ENCODE measurements around the gene CERKL. TPM values are rescaled to one million over a fixed set of nuclear protein-coding genes. Genes with fewer than 3 reads are reported as not detected.

Gene CERKL
- total RNA-seq, 1 donor from 2014 or later: not detected

- Histone ChIP-seq H3K9me3 (no peaks in the 10 kb centered on the region), H3K4me3 (peak overlapping the region; percentile 35 to 50), H3K27me3 (peaks cover 9% of the 10 kb centered on the region), H3K27ac (no peak overlapping the region), H3K4me1 (peaks cover 0 to 8% of the 10 kb centered on the region in 2 donors), H3K36me3 (no peaks in the 10 kb centered on the region)
- no peak for TF ChIP-seq CTCF (IDR thresholded peaks at IDR 0.05)
- DNase-seq (ENCODE audit: low spot score in 2 of 2): no peak
- intact Hi-C loops (cut with DNase I): no loop called here
Measured at GRCh38 chr2:181682795-181683517, 26.1 kb upstream of the CERKL start.

GRCh38 chr2:181682026-181682789, 25.3 kb upstream of the CERKL start:
- no peak overlapping the region for H3K4me3 ChIP-seq
- DNase-seq (ENCODE audit: low spot score in 2 of 2): no peak
- H3K36me3 ChIP-seq: no peaks in the 10 kb centered on the region
- intact Hi-C loops (cut with DNase I): no loop called here
- no peak for TF ChIP-seq CTCF (IDR thresholded peaks at IDR 0.05)
- H3K27me3 ChIP-seq: peaks cover 9% of the 10 kb centered on the region
- no peaks in the 10 kb centered on the region for H3K9me3 ChIP-seq
- no peak overlapping the region for H3K27ac ChIP-seq
- peaks cover 0 to 8% of the 10 kb centered on the region in 2 donors for H3K4me1 ChIP-seq

GRCh38 chr2:181680937-181681811, 24.3 kb upstream of the CERKL start:
- Histone ChIP-seq H3K27ac (no peak overlapping the region), H3K36me3 (no peaks in the 10 kb centered on the region), H3K4me1 (peaks cover 0 to 8% of the 10 kb centered on the region in 2 donors), H3K27me3 (peaks cover 9% of the 10 kb centered on the region), H3K9me3 (no peaks in the 10 kb centered on the region), H3K4me3 (peak overlapping the region in 1 of 2 donors; percentile 3)
- intact Hi-C loops (cut with DNase I): no loop called here
- no peak for DNase-seq (ENCODE audit: low spot score in 2 of 2)
- TF ChIP-seq CTCF (IDR thresholded peaks at IDR 0.05): no peak

- H3K27me3 ChIP-seq: peaks cover 9% of the 10 kb centered on the region
- intact Hi-C loops (cut with DNase I): no loop called here
- no peak within 1 kb of the TSS for H3K27ac ChIP-seq
- H3K36me3 ChIP-seq: no peaks in the 10 kb centered on the region
- peak within 1 kb of the TSS in 1 of 2 donors; percentile 3 for H3K4me3 ChIP-seq
- TF ChIP-seq CTCF (IDR thresholded peaks at IDR 0.05): no peak
- no peak for DNase-seq (ENCODE audit: low spot score in 2 of 2)
- H3K9me3 ChIP-seq: no peaks in the 10 kb centered on the region
- peaks cover 0 to 8% of the 10 kb centered on the region in 2 donors for H3K4me1 ChIP-seq
Measured at GRCh38 chr2:181680055-181680936, 23.4 kb upstream of the CERKL start, which contains the start of gene NEUROD1. TSS of gene NEUROD1 (minus strand) at chr2:181680517. CDS start at chr2:181678860, 1,657 bp downstream.
